Glutamatergic neuron (in vitro differentiated cells): ENCODE measurements around the gene RHOJ. TPM values are rescaled to one million over a fixed set of nuclear protein-coding genes. Genes with fewer than 3 reads are reported as not detected.

Experiments used
- DNase-seq: peaks from one replicate; pipeline ENCODE4 v3.0.0; 2022
- H3K27ac Mint-ChIP-seq: one replicate; pipeline ENCODE4 v1.8.0; 2020; ENCODE audit warnings: mild to moderate bottlenecking, mixed read lengths, inconsistent platforms; ENCODE audit not compliant: unreplicated experiment
- H3K27me3 Mint-ChIP-seq: one replicate; pipeline ENCODE4 v1.8.0; 2020; ENCODE audit warnings: mild to moderate bottlenecking, moderate library complexity, mixed read lengths, inconsistent platforms; ENCODE audit not compliant: unreplicated experiment
- H3K36me3 Mint-ChIP-seq: one replicate; pipeline ENCODE4 v1.8.0; 2020; ENCODE audit warnings: mild to moderate bottlenecking, mixed read lengths, inconsistent platforms; ENCODE audit not compliant: unreplicated experiment
- H3K4me1 Mint-ChIP-seq: one replicate; pipeline ENCODE4 v1.8.0; 2020; ENCODE audit warnings: mild to moderate bottlenecking, low read depth, mixed read lengths, inconsistent platforms; ENCODE audit not compliant: unreplicated experiment
- H3K4me3 Mint-ChIP-seq: one replicate; pipeline ENCODE4 v1.8.0; 2020; ENCODE audit warnings: mild to moderate bottlenecking, mixed read lengths, inconsistent platforms; ENCODE audit not compliant: unreplicated experiment
- H3K9me3 Mint-ChIP-seq: one replicate; pipeline ENCODE4 v1.8.0; 2020; ENCODE audit warnings: mild to moderate bottlenecking, moderate library complexity, mixed read lengths, inconsistent platforms; ENCODE audit not compliant: unreplicated experiment
- total RNA-seq: library from RNA; stranded (reverse); fragmentation: NEBNext Ultra II Directional; extraction: Animal tissue kit (Norgen Biotek cat#: 25700); gene quantifications from one replicate; pipeline ENCODE4 v1.2.1, GENCODE V29; 2021; ENCODE audit not compliant: unreplicated experiment
- TF ChIP-seq, protein P1 (sequence below): fragments of 200-600 bp; sonication (generic); IDR thresholded peaks from one replicate; pipeline ENCODE4 v1.5.0; 2021; ENCODE audit not compliant: partially characterized antibody, unreplicated experiment

RHOJ gene
- total RNA-seq, 1 donor from 2014 or later = not detected

DNA sequence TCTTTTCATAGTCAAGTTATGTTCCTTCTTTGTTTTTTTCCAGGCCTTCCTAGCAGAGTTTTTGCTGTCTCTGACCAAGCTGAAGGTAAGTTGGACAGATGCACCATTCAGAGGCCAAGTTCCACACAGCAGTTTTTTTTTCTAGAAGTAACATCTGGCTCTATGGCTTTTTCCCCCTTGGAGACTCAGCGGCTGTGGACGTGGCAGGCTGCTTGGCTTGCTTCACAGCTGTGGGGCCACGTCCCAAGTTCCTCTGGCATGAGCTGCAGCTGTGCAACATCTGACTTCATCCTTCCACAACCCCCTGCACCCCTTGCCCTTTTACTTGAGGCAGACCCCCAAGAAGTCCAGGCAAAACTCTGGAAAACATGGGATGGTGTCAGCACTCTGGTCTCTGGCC lies 24.2 kb upstream of the RHOJ start:
- no peaks in the 10 kb centered on the region for H3K4me1 Mint-ChIP-seq
- H3K27ac Mint-ChIP-seq = no peak overlapping the region
- H3K4me3 Mint-ChIP-seq = no peak overlapping the region
- no peaks in the 10 kb centered on the region for H3K9me3 Mint-ChIP-seq
- no peaks in the 10 kb centered on the region for H3K27me3 Mint-ChIP-seq
- H3K36me3 Mint-ChIP-seq = no peaks in the 10 kb centered on the region
- no peak for DNase-seq
- TF ChIP-seq, protein P1, sequence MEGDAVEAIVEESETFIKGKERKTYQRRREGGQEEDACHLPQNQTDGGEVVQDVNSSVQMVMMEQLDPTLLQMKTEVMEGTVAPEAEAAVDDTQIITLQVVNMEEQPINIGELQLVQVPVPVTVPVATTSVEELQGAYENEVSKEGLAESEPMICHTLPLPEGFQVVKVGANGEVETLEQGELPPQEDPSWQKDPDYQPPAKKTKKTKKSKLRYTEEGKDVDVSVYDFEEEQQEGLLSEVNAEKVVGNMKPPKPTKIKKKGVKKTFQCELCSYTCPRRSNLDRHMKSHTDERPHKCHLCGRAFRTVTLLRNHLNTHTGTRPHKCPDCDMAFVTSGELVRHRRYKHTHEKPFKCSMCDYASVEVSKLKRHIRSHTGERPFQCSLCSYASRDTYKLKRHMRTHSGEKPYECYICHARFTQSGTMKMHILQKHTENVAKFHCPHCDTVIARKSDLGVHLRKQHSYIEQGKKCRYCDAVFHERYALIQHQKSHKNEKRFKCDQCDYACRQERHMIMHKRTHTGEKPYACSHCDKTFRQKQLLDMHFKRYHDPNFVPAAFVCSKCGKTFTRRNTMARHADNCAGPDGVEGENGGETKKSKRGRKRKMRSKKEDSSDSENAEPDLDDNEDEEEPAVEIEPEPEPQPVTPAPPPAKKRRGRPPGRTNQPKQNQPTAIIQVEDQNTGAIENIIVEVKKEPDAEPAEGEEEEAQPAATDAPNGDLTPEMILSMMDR = no peak

DNA sequence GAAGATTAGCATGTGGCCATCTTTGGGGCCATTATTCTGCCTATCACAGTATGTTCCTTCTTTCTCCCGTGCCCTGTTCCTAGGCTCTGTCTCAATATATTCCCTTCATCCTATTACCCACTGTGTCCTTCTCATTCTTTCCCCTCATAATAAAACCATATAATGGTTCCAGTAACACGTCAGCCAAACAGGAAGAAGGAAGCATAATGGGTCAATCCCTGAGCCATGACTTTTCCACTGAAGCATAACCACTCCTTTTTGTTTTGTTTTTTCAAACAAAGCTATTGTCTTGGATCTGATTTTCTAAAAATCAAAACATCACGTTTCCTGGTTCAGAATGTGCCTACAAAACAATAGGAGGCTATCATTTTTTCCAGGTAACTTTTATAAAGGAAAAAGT lies 21.3 kb upstream of the RHOJ start:
- H3K4me3 Mint-ChIP-seq = no peak overlapping the region

DNA sequence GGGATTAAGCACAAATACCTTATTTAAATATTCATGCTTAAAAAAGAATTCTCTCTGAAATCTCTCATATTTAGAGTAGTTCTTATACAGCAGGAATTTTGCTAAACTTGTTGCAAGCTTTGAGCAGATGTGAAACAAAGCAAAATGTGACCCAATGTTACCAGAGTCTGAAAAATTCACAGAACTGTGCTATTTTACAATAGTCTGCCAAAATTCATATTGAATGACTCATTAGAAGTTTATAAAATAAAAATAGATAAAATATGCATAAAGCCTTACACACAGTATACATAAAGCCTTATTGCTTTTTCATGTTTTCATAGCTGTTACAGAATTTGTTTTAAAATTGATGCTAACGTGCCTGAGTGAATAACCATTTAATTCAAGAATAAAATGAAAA lies 17.8 kb upstream of the RHOJ start:
- TF ChIP-seq, protein P1 = no peak
- H3K27me3 Mint-ChIP-seq = no peaks in the 10 kb centered on the region
- H3K36me3 Mint-ChIP-seq = no peaks in the 10 kb centered on the region
- H3K4me1 Mint-ChIP-seq = no peaks in the 10 kb centered on the region
- H3K9me3 Mint-ChIP-seq = no peaks in the 10 kb centered on the region
- no peak overlapping the region for H3K4me3 Mint-ChIP-seq
- H3K27ac Mint-ChIP-seq = no peak overlapping the region
- no peak for DNase-seq

More for the DNA sequence above, 21.3 kb upstream of the RHOJ start:
- Mint-ChIP-seq H3K9me3 (no peaks in the 10 kb centered on the region), H3K27me3 (no peaks in the 10 kb centered on the region), H3K36me3 (no peaks in the 10 kb centered on the region), H3K4me1 (no peaks in the 10 kb centered on the region), H3K27ac (no peak overlapping the region)
- DNase-seq = no peak
- TF ChIP-seq, protein P1 = no peak

DNA sequence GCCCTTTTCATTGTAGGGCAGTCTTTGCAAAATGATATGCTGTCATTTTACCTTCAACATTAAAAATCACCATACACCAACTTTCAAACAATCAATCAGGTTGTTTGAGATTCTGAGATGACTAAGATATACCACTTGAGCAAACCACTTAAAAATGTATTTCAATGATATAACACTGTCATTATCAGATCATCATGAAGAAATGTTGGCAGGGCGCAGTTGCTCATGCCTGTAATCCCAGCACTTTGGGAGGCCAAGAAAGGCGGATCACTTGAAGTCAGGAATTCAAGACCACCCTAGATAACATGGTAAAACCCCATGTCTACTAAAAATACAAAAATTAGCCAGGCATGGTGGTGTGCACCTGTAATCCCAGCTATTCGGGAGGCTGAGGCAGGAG lies 13.0 kb upstream of the RHOJ start:
- no peak for DNase-seq
- Mint-ChIP-seq H3K4me1 (no peaks in the 10 kb centered on the region), H3K9me3 (peaks cover 4% of the 10 kb centered on the region), H3K27ac (no peak overlapping the region), H3K36me3 (no peaks in the 10 kb centered on the region), H3K4me3 (no peak overlapping the region), H3K27me3 (peaks cover 5% of the 10 kb centered on the region)
- TF ChIP-seq, protein P1 = no peak

DNA sequence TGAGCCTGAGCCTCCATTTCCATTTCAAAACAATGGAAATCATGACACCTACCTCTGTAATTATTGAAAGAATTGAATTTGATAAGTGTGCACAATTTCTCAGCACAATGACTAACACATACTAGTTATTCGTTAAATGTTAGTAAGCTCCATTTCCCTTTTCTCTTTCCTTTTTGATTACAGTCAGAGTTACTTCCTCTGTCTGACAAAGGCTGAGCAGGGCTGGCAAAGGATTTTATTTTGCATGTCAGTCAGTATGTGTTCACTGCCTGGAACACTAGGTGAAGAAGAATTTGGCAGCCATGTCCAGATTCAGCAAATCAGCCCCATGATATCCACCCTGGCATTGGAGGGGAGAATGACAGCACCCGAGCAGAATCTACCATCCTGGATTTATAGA lies 12.2 kb upstream of the RHOJ start:
- Mint-ChIP-seq H3K4me3 (no peak overlapping the region), H3K27me3 (peaks cover 5% of the 10 kb centered on the region), H3K4me1 (no peaks in the 10 kb centered on the region), H3K9me3 (peaks cover 4% of the 10 kb centered on the region), H3K27ac (no peak overlapping the region), H3K36me3 (no peaks in the 10 kb centered on the region)
- no peak for DNase-seq
- TF ChIP-seq, protein P1 = no peak
